Transverse colon (tissue), 4 donors: ENCODE measurements around the gene DCTPP1. TPM values are rescaled to one million over a fixed set of nuclear protein-coding genes. Genes with fewer than 3 reads are reported as not detected.
"Not testable (repeated sequence)": the region's sequence is repeated elsewhere in the genome, so short reads cannot be mapped to it uniquely, and the experiment has no call there.

Source experiments
- DNase-seq: peaks from one replicate; pipeline ENCODE4 v3.0.0-alpha.2; 2019
- H3K27ac ChIP-seq, 4 donors: fragments of 200-600 bp; sonication (generic); 2 replicates each; pipeline ENCODE4 v1.5.1; 2016 to 2018; ENCODE audit warnings: inconsistent platforms in 4 of 4
- H3K27me3 ChIP-seq: fragments of 200-600 bp; sonication (generic); 2 replicates; pipeline ENCODE4 v1.5.1; 2017; ENCODE audit warnings: inconsistent platforms
- H3K36me3 ChIP-seq, 4 donors: fragments of 200-600 bp; sonication (generic); 2 replicates each; pipeline ENCODE4 v1.5.1; 2017 to 2019; ENCODE audit warnings: inconsistent platforms in 4 of 4
- H3K4me1 ChIP-seq, 4 donors: fragments of 200-600 bp; sonication (generic); 2 replicates each; pipeline ENCODE4 v1.5.1; 2017 to 2020; ENCODE audit warnings: inconsistent platforms in 4 of 4
- H3K4me3 ChIP-seq, 4 donors: fragments of 200-600 bp; sonication (generic); 1 replicate in 1 of 4; 2 replicates in 3 of 4; pipeline versions ENCODE4 v1.5.1 to v1.6.1; 2017 to 2019; ENCODE audit warnings: inconsistent platforms in 4 of 4
- H3K9me3 ChIP-seq, 2 donors: fragments of 200-600 bp; sonication (generic); 2 replicates each; pipeline ENCODE4 v1.5.1; 2017 to 2019; ENCODE audit warnings: inconsistent platforms in 2 of 2
- EP300 ChIP-seq: sonication (generic); formaldehyde crosslinking; IDR thresholded peaks from one replicate; pipeline ENCODE4 v1.6.1; 2017; ENCODE audit warnings: antibody characterized with exemption, low read depth
- POLR2A ChIP-seq: fragments of 450-650 bp; IDR thresholded peaks from one replicate; pipeline ENCODE4 v1.6.1; 2016; ENCODE audit warnings: antibody characterized with exemption, mild to moderate bottlenecking, moderate library complexity
- POLR2AphosphoS5 ChIP-seq, 3 donors: sonication (generic); formaldehyde crosslinking; IDR thresholded peaks; one replicate each; pipeline ENCODE4 v1.6.1; 2016; ENCODE audit warnings: antibody characterized with exemption in 3 of 3
- WGBS, 2 donors: methylation state at CpG; one replicate each; pipeline ENCODE4 v1.1.5; 2018; ENCODE audit warnings: low coverage in 1 of 2; 5-methylcytosine and 5-hydroxymethylcytosine counted together
- in situ Hi-C, 4 donors: fragments of 200-750 bp; cut with MboI; loops; one replicate each; pipeline versions ENCODE4 v1.15.0 to v1.15.1; 2017; ENCODE audit warnings: low sequenced_read_pairs in 3 of 4, low pct_ligation_motif_present in 1 of 4, low pct_unique_long_range_greater_than_20kb in 1 of 4
- intact Hi-C: fragments of 100-400 bp; cut with DNase I; formaldehyde crosslinking; loops from one replicate; pipeline ENCODE4 v1.15.1; 2023; ENCODE audit warnings: low total_unique reads
- total RNA-seq, 4 donors: library from RNA; depleted of rRNA; stranded (reverse); fragments of >200 nt; gene quantifications; one replicate each; pipeline ENCODE4 v1.1.0, GENCODE V29; 2016
- TF ChIP-seq, protein P1 (sequence below), 5 experiments: fragments of 200-600 bp in 3 of 5; fragments of 450-650 bp in 2 of 5; sonication (generic) in 3 of 5; IDR thresholded peaks; 1 replicate in 2 of 5; 2 replicates in 3 of 5; pipeline ENCODE4 v1.5.1; 2016 to 2017; ENCODE audit warnings: antibody characterized with exemption in 5 of 5, inconsistent platforms in 3 of 5, mild to moderate bottlenecking in 2 of 5, moderate library complexity in 1 of 5

DCTPP1 gene
- total RNA-seq, 4 donors from 2014 or later: 35.2 to 74.1 (median 50.0) TPM

DNA sequence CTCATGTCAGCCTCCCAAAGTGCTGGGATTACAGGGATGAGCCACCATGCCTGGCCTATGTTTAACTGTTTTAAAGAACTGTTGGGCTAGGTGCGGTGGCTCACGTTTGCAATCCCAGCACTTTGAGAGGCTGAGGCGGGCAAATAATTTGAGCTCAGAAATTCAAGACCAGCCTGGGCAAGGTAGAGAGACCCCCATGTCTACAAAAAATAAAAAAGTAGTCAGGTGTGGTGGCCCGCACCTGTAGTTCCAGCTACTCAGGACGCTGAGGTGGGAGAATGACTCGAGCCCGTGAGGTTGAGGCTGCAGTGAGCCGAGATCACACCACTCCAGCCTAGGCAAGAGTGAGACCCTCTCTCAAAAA lies 40.8 kb upstream of the DCTPP1 start:
- no peak for DNase-seq
- Histone ChIP-seq H3K27me3 (peaks cover 8% of the 10 kb centered on the region), H3K4me1 (no peaks in the 10 kb centered on the region), H3K27ac (peak overlapping the region; percentile 26 to 62 (median 31)), H3K9me3 (no peaks in the 10 kb centered on the region), H3K4me3 (no peak overlapping the region), H3K36me3 (no peaks in the 10 kb centered on the region)
- WGBS, 2 donors: 38 to 85% methylated on average over 3 to 8 of the region's 8 CpGs
- in situ Hi-C loops (no loop called here), intact Hi-C loops (no loop called here)
- TF ChIP-seq, protein P1, sequence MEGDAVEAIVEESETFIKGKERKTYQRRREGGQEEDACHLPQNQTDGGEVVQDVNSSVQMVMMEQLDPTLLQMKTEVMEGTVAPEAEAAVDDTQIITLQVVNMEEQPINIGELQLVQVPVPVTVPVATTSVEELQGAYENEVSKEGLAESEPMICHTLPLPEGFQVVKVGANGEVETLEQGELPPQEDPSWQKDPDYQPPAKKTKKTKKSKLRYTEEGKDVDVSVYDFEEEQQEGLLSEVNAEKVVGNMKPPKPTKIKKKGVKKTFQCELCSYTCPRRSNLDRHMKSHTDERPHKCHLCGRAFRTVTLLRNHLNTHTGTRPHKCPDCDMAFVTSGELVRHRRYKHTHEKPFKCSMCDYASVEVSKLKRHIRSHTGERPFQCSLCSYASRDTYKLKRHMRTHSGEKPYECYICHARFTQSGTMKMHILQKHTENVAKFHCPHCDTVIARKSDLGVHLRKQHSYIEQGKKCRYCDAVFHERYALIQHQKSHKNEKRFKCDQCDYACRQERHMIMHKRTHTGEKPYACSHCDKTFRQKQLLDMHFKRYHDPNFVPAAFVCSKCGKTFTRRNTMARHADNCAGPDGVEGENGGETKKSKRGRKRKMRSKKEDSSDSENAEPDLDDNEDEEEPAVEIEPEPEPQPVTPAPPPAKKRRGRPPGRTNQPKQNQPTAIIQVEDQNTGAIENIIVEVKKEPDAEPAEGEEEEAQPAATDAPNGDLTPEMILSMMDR (IDR thresholded peaks at IDR 0.05): no peak
- TF ChIP-seq POLR2AphosphoS5 (IDR thresholded peaks at IDR 0.05) (no peak), EP300 (no peak), POLR2A (no peak)

DNA sequence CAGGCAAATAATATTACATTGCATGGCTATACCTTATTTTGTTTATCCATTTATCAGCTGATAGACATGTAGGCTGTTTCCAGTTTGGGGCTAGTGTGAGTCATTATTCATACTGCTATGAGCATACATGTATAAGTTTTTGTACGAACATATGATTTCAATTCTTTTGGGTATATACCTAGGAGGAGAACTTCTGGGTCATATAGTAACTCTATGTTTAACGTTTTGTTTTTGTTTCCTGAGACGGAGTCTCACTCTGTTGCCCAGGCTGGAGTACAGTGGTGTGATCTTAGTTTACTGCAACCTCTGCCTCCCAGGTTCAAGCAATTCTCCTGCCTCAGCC lies 40.3 kb upstream of the DCTPP1 start:
- H3K4me3 ChIP-seq: no peak overlapping the region
- no peaks in the 10 kb centered on the region for H3K36me3 ChIP-seq
- TF ChIP-seq POLR2A: no peak
- no peak for TF ChIP-seq POLR2AphosphoS5 (IDR thresholded peaks at IDR 0.05)
- TF ChIP-seq, protein P1 (IDR thresholded peaks at IDR 0.05): no peak
- TF ChIP-seq EP300: no peak
- no peaks in the 10 kb centered on the region for H3K9me3 ChIP-seq
- peak overlapping the region; percentile 26 to 62 (median 31) for H3K27ac ChIP-seq
- WGBS, 2 donors: 57 to 70% methylated on average over 1 to 3 of the region's 3 CpGs
- intact Hi-C loops: no loop called here
- no peak for DNase-seq
- in situ Hi-C loops: no loop called here
- H3K27me3 ChIP-seq: peaks cover 8% of the 10 kb centered on the region
- H3K4me1 ChIP-seq: no peaks in the 10 kb centered on the region

DNA sequence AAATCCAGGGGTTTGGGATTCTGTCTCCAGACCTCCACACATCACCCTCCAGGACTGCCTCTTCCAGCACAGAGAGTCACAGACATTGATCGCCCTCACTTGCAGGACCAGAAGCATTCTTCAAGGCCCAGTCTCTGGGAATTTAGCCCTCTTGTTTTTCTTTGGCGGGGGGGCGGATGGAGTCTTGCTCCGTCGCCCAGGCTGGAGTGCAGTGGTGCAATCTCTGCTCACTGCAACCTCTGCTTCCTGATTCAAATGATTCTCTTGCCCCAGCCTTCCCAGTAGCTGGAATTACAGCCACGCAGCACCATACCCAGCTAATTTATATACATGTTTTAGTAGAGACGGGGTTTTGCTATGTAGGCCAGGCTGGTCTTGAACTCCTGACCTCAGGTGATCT lies 34.2 kb upstream of the DCTPP1 start:
- Histone ChIP-seq H3K4me1 (peaks cover 0 to 2% (median under 1%) of the 10 kb centered on the region in 4 donors), H3K9me3 (no peaks in the 10 kb centered on the region), H3K36me3 (no peaks in the 10 kb centered on the region), H3K4me3 (no peak overlapping the region), H3K27me3 (no peaks in the 10 kb centered on the region), H3K27ac (no peak overlapping the region)
- TF ChIP-seq EP300 (no peak), POLR2A (no peak), POLR2AphosphoS5 (IDR thresholded peaks at IDR 0.05) (no peak)
- TF ChIP-seq, protein P1 (IDR thresholded peaks at IDR 0.05): no peak
- in situ Hi-C loops: no loop called here
- WGBS, 2 donors: 91 to 97% methylated on average over 6 to 7 of the region's 7 CpGs
- DNase-seq: no peak
- intact Hi-C loops: no loop called here

DNA sequence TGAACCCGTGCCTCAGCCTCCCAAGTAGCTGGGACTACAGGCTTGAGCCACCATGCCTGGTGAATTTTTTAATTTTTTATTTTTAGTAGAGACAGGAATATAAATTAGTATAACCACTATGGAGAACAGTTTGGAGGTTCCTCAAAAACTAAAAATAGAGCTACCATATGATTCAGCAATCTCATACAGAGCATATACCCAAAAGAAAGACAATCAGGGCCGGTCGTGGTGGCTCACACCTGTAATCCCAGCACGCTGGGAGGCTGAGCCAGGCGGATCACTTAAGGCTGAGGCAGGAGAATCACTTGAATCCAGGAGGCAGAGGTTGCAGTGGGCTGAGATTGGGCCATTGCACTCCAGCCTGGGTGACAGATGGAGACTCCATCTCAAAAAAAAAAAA lies 31.6 kb upstream of the DCTPP1 start:
- H3K36me3 ChIP-seq, intact Hi-C loops, in situ Hi-C loops, H3K9me3 ChIP-seq, H3K27me3 ChIP-seq, H3K27ac ChIP-seq, H3K4me1 ChIP-seq, H3K4me3 ChIP-seq, DNase-seq: not testable (repeated sequence)
- 69 to 86% methylated on average over 2 to 5 of the region's 5 CpGs for WGBS, 2 donors

DNA sequence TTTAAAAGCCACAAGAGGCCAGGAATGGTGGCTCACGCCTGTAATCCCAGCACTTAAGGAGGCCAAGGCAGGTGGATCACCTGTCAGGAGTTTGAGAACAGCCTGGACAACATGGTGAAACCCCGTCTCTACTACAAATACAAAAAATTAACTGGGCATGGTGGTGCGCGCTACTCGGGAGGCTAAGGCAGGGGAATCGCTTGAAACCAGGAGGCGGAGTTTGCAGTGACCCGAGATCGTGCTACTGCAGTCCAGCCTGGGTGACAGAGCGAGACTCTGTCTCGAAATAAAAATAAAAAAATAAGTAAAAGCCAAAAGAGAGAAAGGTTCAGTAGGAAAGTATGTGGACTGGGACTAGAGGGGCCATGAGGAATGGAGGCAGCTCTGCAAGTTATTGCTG lies 29.6 kb upstream of the DCTPP1 start:
- Histone ChIP-seq H3K36me3 (no peaks in the 10 kb centered on the region), H3K4me3 (no peak overlapping the region), H3K27me3 (no peaks in the 10 kb centered on the region), H3K4me1 (peaks cover 0 to 6% (median 2%) of the 10 kb centered on the region in 4 donors), H3K9me3 (no peaks in the 10 kb centered on the region), H3K27ac (peak overlapping the region; percentile 36 to 54 (median 44))
- no peak for DNase-seq
- WGBS, 2 donors: 84 to 96% methylated on average over 9 to 11 of the region's 11 CpGs
- TF ChIP-seq EP300: no peak
- no peak for TF ChIP-seq POLR2A
- TF ChIP-seq, protein P1 (IDR thresholded peaks at IDR 0.05): no peak
- no peak for TF ChIP-seq POLR2AphosphoS5 (IDR thresholded peaks at IDR 0.05)
- intact Hi-C loops: no loop called here
- in situ Hi-C loops: no loop called here
